CD14-positive monocyte (primary cell): ENCODE measurements around the gene KCNAB1. TPM values are rescaled to one million over a fixed set of nuclear protein-coding genes. Genes with fewer than 3 reads are reported as not detected.

Experiments used
- DNase-seq, 3 donors: peaks; one replicate each; pipeline ENCODE4 v3.0.0-alpha.2; 2011 to 2022
- H2AFZ ChIP-seq: 2 replicates; pipeline ENCODE4 v1.6.0; 2012; ENCODE audit warnings: mild to moderate bottlenecking, low read depth, low read length, inconsistent platforms; ENCODE audit not compliant: insufficient read depth, poor library complexity, severe bottlenecking
- H3K27ac ChIP-seq, 2 donors: 1 replicate in 1 of 2; 2 replicates in 1 of 2; pipeline ENCODE4 v1.5.1; 2012 to 2013; ENCODE audit warnings: low read length in 2 of 2, control low read depth in 1 of 2, inconsistent platforms in 1 of 2, low read depth in 1 of 2, mild to moderate bottlenecking in 1 of 2
- H3K27me3 ChIP-seq, 2 donors: one replicate each; pipeline versions ENCODE4 v1.6.0 to v1.6.1; 2011 to 2013; ENCODE audit warnings: low read length in 2 of 2; ENCODE audit not compliant: control insufficient read depth in 2 of 2, insufficient read depth in 2 of 2
- H3K36me3 ChIP-seq, 2 donors: replicated peaks in 1 of 2; 1 replicate in 1 of 2; 2 replicates in 1 of 2; pipeline versions ENCODE4 v1.5.1 to v1.6.1; 2012 to 2013; ENCODE audit warnings: low read length in 2 of 2, control low read depth in 1 of 2, inconsistent platforms in 1 of 2, mild to moderate bottlenecking in 1 of 2; ENCODE audit not compliant: insufficient read depth in 2 of 2, control insufficient read depth in 1 of 2
- H3K4me1 ChIP-seq, 2 donors: 1 replicate in 1 of 2; 2 replicates in 1 of 2; pipeline versions ENCODE4 v1.5.1 to v1.6.1; 2012 to 2013; ENCODE audit warnings: low read length in 2 of 2, control low read depth in 1 of 2, inconsistent platforms in 1 of 2, mild to moderate bottlenecking in 1 of 2, moderate library complexity in 1 of 2; ENCODE audit not compliant: insufficient read depth in 2 of 2, control insufficient read depth in 1 of 2
- H3K4me2 ChIP-seq: replicated peaks from 2 replicates; pipeline ENCODE3; 2012; ENCODE audit warnings: low read length, moderate library complexity, mild to moderate bottlenecking; ENCODE audit not compliant: poor library complexity, severe bottlenecking; ENCODE audit errors: extremely low read depth
- H3K4me3 ChIP-seq, 3 experiments: fragments of 200-600 bp in 1 of 3; sonication (generic) in 1 of 3; replicated peaks in 1 of 3; 1 replicate in 2 of 3; 2 replicates in 1 of 3; pipeline ENCODE4 v1.5.1; 2011 to 2013; ENCODE audit warnings: low read length in 3 of 3, mild to moderate bottlenecking in 3 of 3, control low read depth in 2 of 3, low read depth in 2 of 3, inconsistent platforms in 1 of 3, moderate library complexity in 1 of 3
- H3K79me2 ChIP-seq: 2 replicates; pipeline ENCODE4 v1.6.0; 2012; ENCODE audit warnings: mild to moderate bottlenecking, control low read depth, inconsistent platforms, low read length, moderate library complexity; ENCODE audit not compliant: insufficient read depth
- H3K9ac ChIP-seq: 2 replicates; pipeline ENCODE4 v1.6.0; 2017; ENCODE audit warnings: low read length, mild to moderate bottlenecking; ENCODE audit not compliant: insufficient read depth, poor library complexity, severe bottlenecking
- H3K9me3 ChIP-seq, 2 donors: replicated peaks in 1 of 2; 1 replicate in 1 of 2; 2 replicates in 1 of 2; pipeline versions ENCODE4 v1.5.1 to v1.6.1; 2012 to 2013; ENCODE audit warnings: low read length in 2 of 2, control low read depth in 1 of 2; ENCODE audit not compliant: control insufficient read depth in 1 of 2, insufficient read depth in 1 of 2
- H4K20me1 ChIP-seq: 2 replicates; pipeline ENCODE4 v1.6.0; 2012; ENCODE audit warnings: mild to moderate bottlenecking, low read length, control low read depth, moderate library complexity; ENCODE audit not compliant: insufficient read depth
- H3K27ac Mint-ChIP-seq, 7 donors: one replicate each; pipeline ENCODE4 v1.8.0; 2020; ENCODE audit warnings: mild to moderate bottlenecking in 7 of 7, mixed read lengths in 7 of 7, moderate library complexity in 6 of 7, inconsistent platforms in 2 of 7
- H3K27me3 Mint-ChIP-seq, 3 donors: one replicate each; pipeline ENCODE4 v1.8.0; 2021 to 2022; ENCODE audit warnings: low read depth in 3 of 3, mild to moderate bottlenecking in 3 of 3, mixed read lengths in 3 of 3, moderate library complexity in 3 of 3, inconsistent platforms in 1 of 3
- H3K36me3 Mint-ChIP-seq, 2 donors: one replicate each; pipeline ENCODE4 v1.8.0; 2020; ENCODE audit warnings: mixed read lengths in 2 of 2, inconsistent platforms in 1 of 2, mild to moderate bottlenecking in 1 of 2
- H3K4me1 Mint-ChIP-seq: one replicate; pipeline ENCODE4 v1.8.0; 2020; ENCODE audit warnings: mild to moderate bottlenecking, mixed read lengths
- H3K4me3 Mint-ChIP-seq, 2 donors: one replicate each; pipeline ENCODE4 v1.8.0; 2020; ENCODE audit warnings: mild to moderate bottlenecking in 2 of 2, mixed read lengths in 2 of 2, moderate library complexity in 1 of 2
- H3K9me3 Mint-ChIP-seq, 7 donors: one replicate each; pipeline ENCODE4 v1.8.0; 2020 to 2022; ENCODE audit warnings: mixed read lengths in 7 of 7, mild to moderate bottlenecking in 6 of 7, moderate library complexity in 6 of 7, inconsistent platforms in 2 of 7
- CTCF ChIP-seq: fragments of 200-600 bp; IDR thresholded peaks from one replicate; pipeline ENCODE4 v1.8.0; 2022; ENCODE audit warnings: antibody characterized with exemption, mild to moderate bottlenecking
- WGBS: methylation state at CpG from one replicate; pipeline ENCODE4 v1.1.5; 2013; ENCODE audit warnings: missing lambda C conversion rate; ENCODE audit not compliant: insufficient coverage; 5-methylcytosine and 5-hydroxymethylcytosine counted together
- intact Hi-C, 2 donors: fragments of 100-400 bp; cut with micrococcal nuclease; formaldehyde crosslinking; loops; one replicate each; pipeline versions ENCODE4 v1.15.0 to v1.15.1; 2023
- polyA plus RNA-seq, 3 donors: library from polyadenylated mRNA; depleted of rRNA in 1 of 3; unstranded in 2 of 3; stranded (reverse) in 1 of 3; fragments of 300-500 nt in 2 of 3; fragments of >200 nt in 1 of 3; fragmentation: Illumina TruSeq in 2 of 3; gene quantifications; 1 replicate in 2 of 3; 2 replicates in 1 of 3; pipeline ENCODE4 v1.2.3, GENCODE V29; 2012 to 2021

Gene KCNAB1
- polyA plus RNA-seq, 3 donors = 0.08 to 0.14 TPM; not detected in 1

GRCh38 chr3:156351783-156352182 lies 231.4 kb downstream of the KCNAB1 start:
- H2AFZ ChIP-seq = no peak overlapping the region
- no peaks in the 10 kb centered on the region for H3K79me2 ChIP-seq
- no peak overlapping the region for H3K4me2 ChIP-seq
- intact Hi-C loops = no loop called here
- Mint-ChIP-seq H3K9me3 (peaks cover 0 to 2% (median 0%) of the 10 kb centered on the region in 7 donors), H3K27ac (no peak overlapping the region), H3K27me3 (peaks cover 2 to 6% (median 4%) of the 10 kb centered on the region in 3 donors), H3K36me3 (no peaks in the 10 kb centered on the region), H3K4me3 (no peak overlapping the region), H3K4me1 (peaks cover under 1% of the 10 kb centered on the region)
- H3K4me3 ChIP-seq = no peak overlapping the region
- H3K4me1 ChIP-seq = no peaks in the 10 kb centered on the region
- no peak overlapping the region for H3K27ac ChIP-seq
- H3K36me3 ChIP-seq = no peaks in the 10 kb centered on the region
- H3K9ac ChIP-seq = no peak overlapping the region
- no peaks in the 10 kb centered on the region for H3K27me3 ChIP-seq
- H3K9me3 ChIP-seq = no peaks in the 10 kb centered on the region
- no peak for DNase-seq
- 97% methylated on average over 5 of the region's 6 CpGs for WGBS
- no peak for TF ChIP-seq CTCF
- H4K20me1 ChIP-seq = no peaks in the 10 kb centered on the region

GRCh38 chr3:156352728-156353127 lies 232.3 kb downstream of the KCNAB1 start:
- peaks cover 2 to 6% (median 4%) of the 10 kb centered on the region in 3 donors for H3K27me3 Mint-ChIP-seq

More at GRCh38 chr3:156352728-156353127, 232.3 kb downstream of the KCNAB1 start:
- WGBS = 100% methylated on average over 2 of the region's 2 CpGs
- H3K9me3 ChIP-seq = no peaks in the 10 kb centered on the region
- no peak overlapping the region for H3K9ac ChIP-seq
- H3K4me1 ChIP-seq = no peaks in the 10 kb centered on the region
- no peaks in the 10 kb centered on the region for H3K27me3 ChIP-seq
- H3K4me3 Mint-ChIP-seq = no peak overlapping the region
- DNase-seq = no peak
- no peaks in the 10 kb centered on the region for H3K36me3 Mint-ChIP-seq
- H3K9me3 Mint-ChIP-seq = peaks cover 0 to 2% (median 0%) of the 10 kb centered on the region in 7 donors
- H3K27ac Mint-ChIP-seq = no peak overlapping the region
- no peak overlapping the region for H2AFZ ChIP-seq
- H3K36me3 ChIP-seq = no peaks in the 10 kb centered on the region
- no peak for TF ChIP-seq CTCF
- no peak overlapping the region for H3K4me3 ChIP-seq
- no peak overlapping the region for H3K27ac ChIP-seq
- H3K79me2 ChIP-seq = no peaks in the 10 kb centered on the region
- H4K20me1 ChIP-seq = no peaks in the 10 kb centered on the region
- no peak overlapping the region for H3K4me2 ChIP-seq
- peaks cover 3% of the 10 kb centered on the region for H3K4me1 Mint-ChIP-seq
- intact Hi-C loops = no loop called here
